ENCODE data around the gene NAV1.

NAV1 gene

DNA sequence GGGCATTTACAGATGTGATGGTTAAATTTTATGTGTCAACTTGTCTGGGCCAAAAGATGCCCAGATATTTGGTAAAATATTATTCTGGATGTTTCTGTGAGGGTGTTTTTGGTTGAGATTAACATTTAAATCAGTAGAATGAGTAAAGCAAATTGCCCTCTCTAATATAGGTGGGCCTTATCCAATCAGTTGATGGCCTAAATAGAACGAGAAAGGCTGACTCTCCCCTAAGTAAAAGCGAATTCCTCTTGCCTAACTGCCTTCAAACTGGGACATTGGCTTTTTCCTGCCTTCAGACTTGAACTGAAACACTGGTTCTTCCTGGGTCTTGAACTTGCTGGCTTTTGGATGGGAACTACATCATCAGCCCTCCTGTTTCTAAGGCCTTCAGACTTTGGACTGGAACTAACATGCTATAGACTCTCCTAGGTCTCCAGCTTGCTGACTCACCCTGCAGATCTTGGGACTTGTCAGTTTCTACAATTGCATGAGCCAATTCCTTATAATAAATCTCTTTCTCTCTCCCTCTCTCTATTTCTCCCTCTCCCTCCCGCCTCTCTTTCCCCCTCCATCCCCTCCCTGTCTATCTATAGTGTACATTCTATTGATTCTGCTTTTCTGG lies 10.2 kb upstream of the NAV1 start:
- ChIA-PET CTCF (interaction anchor here (0.5 to 1.1 kb wide), 8 partner anchors 25 to 757 kb away, joined by 3 to 4 read pairs (median 3); no protein-coding TSS in a partner anchor), POLR2A (ENCODE audit: low non-redundant PET) (no interaction called here)
- TF ChIP-seq, protein P1, sequence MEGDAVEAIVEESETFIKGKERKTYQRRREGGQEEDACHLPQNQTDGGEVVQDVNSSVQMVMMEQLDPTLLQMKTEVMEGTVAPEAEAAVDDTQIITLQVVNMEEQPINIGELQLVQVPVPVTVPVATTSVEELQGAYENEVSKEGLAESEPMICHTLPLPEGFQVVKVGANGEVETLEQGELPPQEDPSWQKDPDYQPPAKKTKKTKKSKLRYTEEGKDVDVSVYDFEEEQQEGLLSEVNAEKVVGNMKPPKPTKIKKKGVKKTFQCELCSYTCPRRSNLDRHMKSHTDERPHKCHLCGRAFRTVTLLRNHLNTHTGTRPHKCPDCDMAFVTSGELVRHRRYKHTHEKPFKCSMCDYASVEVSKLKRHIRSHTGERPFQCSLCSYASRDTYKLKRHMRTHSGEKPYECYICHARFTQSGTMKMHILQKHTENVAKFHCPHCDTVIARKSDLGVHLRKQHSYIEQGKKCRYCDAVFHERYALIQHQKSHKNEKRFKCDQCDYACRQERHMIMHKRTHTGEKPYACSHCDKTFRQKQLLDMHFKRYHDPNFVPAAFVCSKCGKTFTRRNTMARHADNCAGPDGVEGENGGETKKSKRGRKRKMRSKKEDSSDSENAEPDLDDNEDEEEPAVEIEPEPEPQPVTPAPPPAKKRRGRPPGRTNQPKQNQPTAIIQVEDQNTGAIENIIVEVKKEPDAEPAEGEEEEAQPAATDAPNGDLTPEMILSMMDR (conservative IDR thresholded peaks at IDR 0.05; ENCODE audit: low read depth): no peak
- no peak overlapping the region for H3K27ac ChIP-seq
- no peak for DNase-seq (ENCODE audit: low spot score)

DNA sequence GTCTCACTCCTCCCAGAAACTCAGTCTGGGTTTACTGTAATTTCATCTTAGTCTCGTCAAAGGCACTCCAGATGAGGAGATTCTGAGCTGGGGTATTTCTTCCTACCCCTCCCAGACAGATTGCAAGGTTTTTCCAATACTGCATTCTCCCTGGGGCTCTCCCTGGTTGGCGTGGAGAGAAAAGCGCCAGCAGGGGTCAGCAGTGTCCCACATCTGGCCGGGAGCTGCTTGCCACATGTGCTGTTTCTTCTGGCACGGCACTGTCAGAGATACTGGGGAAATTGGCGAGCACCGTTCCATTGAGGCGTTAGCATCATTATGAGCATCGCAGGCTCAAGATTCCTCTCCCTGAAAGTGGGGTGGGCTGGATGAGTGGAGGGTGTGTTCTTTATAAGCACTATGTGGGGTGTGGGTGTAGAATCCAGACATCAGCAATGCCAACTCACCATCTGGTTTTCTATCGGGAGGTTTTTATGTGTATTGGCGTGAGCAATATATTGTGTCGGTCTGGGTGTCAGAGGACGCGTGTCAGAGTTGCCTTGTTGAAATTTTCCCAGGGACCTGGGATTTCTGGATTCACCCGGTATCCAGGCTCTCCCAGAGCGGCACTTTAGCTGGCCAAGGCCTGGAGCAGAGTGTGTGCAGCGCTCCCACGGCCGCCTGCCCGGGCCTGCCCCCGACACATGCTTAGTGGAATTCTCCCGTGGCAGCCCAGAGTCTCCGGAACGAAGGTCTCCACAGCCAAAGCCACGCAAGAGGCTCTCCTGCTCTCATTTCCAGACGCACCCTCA lies 8.0 kb upstream of the NAV1 start:
- TF ChIP-seq, protein P1 (conservative IDR thresholded peaks at IDR 0.05; ENCODE audit: low read depth): peak; percentile 84
- H3K27ac ChIP-seq: no peak overlapping the region
- ChIA-PET CTCF (interaction anchor here (0.5 to 3.9 kb wide), 29 partner anchors 9 to 419 kb away, joined by 3 to 24 read pairs (median 4); no protein-coding TSS in a partner anchor), POLR2A (ENCODE audit: low non-redundant PET) (no interaction called here)
- DNase-seq (ENCODE audit: low spot score): peak; percentile 78

DNA sequence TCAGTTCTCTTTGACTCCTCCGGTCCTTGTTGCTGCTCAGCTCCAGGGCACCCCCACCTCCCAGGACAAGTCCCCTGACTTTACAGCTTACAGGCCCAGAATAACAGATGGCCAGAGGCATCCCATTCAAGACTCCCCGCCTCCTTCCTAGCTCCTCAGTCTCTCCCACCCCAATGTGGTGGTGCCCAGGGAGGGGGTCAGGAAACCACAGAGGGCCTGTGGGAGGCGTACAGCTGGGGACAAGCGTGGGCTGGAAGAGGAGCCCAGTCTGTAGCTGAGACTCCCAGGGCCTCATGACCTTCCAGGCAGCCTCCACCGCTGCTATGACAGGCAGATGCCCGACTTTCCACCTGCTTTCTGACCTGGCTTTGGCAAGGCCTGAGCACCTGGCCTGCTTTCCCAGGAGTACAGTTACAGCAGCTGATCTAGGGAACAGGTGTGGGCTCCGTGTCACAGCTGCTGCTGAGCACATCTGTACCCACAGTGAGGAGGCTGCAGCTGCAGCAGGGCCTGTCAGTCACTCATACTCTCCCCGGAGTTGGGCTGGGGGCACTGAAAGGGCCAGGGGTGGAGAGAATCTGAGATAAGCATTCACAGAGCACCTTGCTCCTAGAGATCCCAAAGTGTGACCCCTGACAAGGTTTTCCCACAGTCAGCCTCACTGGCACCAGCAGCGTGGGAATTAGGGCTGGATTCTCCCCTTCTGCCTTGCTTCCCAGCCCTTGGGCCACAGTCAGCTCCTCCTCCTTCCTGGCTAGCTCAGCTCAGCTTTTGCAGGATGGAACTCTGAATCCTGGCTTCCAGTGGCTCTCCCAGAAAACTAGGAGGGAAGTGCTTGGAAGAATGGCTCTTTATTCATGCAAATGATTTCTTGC lies 7.1 kb upstream of the NAV1 start:
- no peak for DNase-seq (ENCODE audit: low spot score)
- ChIA-PET POLR2A (ENCODE audit: low non-redundant PET) (no interaction called here), CTCF (interaction anchor here (0.6 to 3.9 kb wide), 10 partner anchors 10 to 403 kb away, joined by 3 to 24 read pairs (median 7); no protein-coding TSS in a partner anchor)
- TF ChIP-seq, protein P1 (conservative IDR thresholded peaks at IDR 0.05; ENCODE audit: low read depth): no peak
- no peak overlapping the region for H3K27ac ChIP-seq

DNA sequence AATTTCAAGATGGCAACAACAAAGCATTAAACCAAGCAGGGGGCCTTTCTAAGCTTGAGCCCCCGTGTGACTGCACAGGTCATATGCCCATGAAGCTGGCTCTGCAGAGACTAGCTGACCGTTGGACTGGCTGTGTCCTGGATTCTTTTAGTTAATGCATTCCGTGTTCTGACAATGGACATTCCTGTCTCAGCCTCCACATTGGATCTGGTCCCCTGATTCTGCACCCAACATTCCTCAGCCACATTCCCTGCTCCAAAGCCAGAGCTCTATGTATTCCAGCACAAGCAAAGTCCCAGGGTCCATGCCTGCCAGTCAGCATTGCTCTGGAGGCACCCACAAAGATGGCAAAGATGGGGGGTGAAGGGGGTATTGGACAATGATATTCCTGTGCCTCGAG lies 5.1 kb upstream of the NAV1 start:
- no peak overlapping the region for H3K27ac ChIP-seq
- DNase-seq (ENCODE audit: low spot score): no peak
- TF ChIP-seq, protein P1 (conservative IDR thresholded peaks at IDR 0.05; ENCODE audit: low read depth): no peak
- ChIA-PET POLR2A (ENCODE audit: low non-redundant PET) (no interaction called here), CTCF (interaction anchor here (1.1 to 1.5 kb wide), 3 partner anchors 25 to 258 kb away, joined by 3 to 4 read pairs (median 3); no protein-coding TSS in a partner anchor)

DNA sequence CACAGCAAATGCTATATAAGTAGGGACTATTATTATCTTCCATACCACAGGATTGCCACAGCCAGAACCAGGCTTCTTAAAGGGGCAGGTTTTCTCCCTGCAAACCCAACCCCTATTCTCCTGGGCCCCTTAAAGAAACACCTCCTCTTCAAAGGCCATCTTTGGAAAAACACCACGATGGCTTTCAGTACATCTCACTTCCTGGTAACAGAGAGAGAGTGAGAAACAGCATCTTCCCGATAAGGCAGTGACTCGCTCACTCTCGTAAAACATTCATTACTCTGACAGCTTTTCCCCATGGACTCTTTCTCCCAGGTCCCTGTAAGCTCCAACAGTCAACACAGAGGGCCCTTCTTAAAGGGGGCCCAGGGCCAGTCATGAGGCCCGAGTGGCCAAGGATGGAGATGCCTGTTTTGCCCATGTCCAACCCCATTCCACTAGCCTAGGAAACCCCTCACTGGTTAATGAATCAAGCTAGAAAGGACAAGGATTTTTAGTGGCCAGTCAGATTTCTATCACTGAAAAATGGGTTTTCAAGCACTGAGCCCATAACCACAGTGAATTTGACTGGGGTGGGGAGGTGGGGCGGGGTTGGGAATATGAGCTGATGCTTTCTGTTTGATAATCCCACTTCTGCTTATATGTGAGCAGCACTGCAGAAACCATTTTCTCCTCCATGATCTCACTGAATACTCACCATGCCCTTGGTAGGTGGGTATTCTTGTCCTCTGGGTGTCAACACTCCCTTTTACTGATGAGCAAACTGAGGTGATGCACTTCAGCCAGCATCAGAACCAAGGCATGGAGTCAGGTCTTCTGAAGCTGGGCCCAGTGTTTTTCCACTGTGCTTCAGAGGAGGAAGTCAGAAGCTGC lies 3.6 kb upstream of the NAV1 start:
- TF ChIP-seq, protein P1 (conservative IDR thresholded peaks at IDR 0.05; ENCODE audit: low read depth): no peak
- ChIA-PET POLR2A (ENCODE audit: low non-redundant PET) (interaction anchor here (0.8 kb wide), 1 partner anchor 99 kb away, joined by 3 read pairs; no protein-coding TSS in a partner anchor), CTCF (interaction anchor here (0.6 to 1.7 kb wide), 5 partner anchors 11 to 1734 kb away, joined by 3 to 7 read pairs (median 4); no protein-coding TSS in a partner anchor)
- no peak for DNase-seq (ENCODE audit: low spot score)
- peak overlapping the region; percentile 65; the same call in 1 of the 2 replicates for H3K27ac ChIP-seq
